ENCODE results near the gene QKI.

QKI gene

DNA sequence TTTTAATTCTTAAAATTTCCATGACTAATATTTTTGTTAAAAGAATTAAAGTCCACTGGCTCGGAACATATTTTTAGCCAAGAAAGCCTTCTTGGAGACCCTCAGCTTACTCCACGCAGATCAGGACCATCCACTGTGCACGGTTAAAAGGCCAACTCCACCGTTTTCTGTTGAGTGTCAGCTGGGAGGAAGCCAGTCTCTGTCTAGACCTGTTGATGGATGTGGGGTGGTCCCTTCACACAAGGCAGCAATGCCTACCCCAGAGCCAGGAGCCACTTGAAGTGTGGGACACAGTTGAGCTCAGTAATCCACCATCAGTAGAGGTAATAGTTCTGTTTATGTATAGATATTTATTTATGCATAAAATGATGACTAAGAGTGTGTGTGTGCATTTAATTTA is 19.9 kb upstream of the QKI start:
- Histone ChIP-seq H3K4me3 (ENCODE audit: low read depth, low read length) (no peak overlapping the region), H2AFZ (no peak overlapping the region), H3K36me3 (ENCODE audit: control insufficient read depth, insufficient read depth, low read length) (no peaks in the 10 kb centered on the region), H3K9ac (no peak overlapping the region), H3K9me3 (ENCODE audit: control insufficient read depth, low read length) (no peaks in the 10 kb centered on the region), H3K4me1 (no peaks in the 10 kb centered on the region), H3K27ac (no peak overlapping the region), H3K4me2 (ENCODE audit: low read length) (no peak overlapping the region), H3K79me2 (no peaks in the 10 kb centered on the region), H3K27me3 (ENCODE audit: control insufficient read depth, insufficient read depth, low read length) (no peaks in the 10 kb centered on the region)
- TF ChIP-seq, protein P1, sequence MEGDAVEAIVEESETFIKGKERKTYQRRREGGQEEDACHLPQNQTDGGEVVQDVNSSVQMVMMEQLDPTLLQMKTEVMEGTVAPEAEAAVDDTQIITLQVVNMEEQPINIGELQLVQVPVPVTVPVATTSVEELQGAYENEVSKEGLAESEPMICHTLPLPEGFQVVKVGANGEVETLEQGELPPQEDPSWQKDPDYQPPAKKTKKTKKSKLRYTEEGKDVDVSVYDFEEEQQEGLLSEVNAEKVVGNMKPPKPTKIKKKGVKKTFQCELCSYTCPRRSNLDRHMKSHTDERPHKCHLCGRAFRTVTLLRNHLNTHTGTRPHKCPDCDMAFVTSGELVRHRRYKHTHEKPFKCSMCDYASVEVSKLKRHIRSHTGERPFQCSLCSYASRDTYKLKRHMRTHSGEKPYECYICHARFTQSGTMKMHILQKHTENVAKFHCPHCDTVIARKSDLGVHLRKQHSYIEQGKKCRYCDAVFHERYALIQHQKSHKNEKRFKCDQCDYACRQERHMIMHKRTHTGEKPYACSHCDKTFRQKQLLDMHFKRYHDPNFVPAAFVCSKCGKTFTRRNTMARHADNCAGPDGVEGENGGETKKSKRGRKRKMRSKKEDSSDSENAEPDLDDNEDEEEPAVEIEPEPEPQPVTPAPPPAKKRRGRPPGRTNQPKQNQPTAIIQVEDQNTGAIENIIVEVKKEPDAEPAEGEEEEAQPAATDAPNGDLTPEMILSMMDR (IDR thresholded peaks at IDR 0.05): no peak

DNA sequence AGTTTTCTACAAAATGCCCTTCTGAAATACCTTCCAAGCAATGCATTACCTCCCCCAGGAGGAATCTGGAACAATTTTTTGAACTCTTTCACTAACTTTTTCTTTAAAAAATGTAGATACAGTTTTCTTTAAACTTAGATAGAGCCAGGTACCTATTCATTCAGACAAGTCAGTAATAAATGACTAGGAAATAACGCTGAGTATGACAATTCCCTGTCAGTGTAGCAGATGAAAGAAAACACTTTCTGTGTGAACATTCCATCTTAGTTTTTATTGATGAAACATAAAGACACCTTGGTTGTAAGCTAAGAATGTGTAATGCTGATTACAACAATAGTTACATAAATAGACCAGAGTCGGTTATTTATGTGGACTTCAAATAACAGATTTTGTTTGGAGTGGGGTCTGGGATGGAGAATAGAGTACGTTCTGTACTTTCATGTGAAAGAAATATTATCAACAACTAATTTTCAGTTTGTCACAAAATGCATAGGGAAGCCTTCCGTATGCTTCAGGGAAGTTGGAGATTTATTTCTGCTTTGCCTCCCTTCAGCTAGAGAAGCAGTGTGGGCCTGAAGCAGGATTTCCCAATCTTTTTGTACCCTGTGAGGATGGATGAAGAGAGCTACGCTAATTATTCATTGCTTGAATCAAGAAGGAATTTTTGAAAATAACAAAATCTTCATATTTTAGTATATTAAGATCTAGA is 19.2 kb upstream of the QKI start:
- H3K4me2 ChIP-seq (ENCODE audit: low read length): no peak overlapping the region
- TF ChIP-seq, protein P1 (IDR thresholded peaks at IDR 0.05): no peak

DNA sequence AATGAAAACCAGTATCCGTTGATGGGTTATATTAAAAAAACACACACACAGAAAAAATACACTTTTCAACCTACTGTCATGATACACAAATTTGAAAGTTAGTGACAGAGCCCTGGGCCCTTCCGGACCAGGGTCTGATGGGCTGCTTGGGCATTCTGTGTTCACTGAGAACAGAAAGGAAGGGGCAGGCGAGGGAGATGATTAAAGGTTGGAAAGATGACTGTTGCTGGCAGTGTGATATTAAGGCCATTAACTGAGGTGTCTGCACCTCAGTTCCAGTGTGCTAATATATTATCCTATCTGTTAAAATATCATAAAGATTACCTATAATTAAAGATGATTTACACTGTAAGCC is 18.7 kb upstream of the QKI start:
- H3K4me3 ChIP-seq (ENCODE audit: low read depth, low read length): no peak overlapping the region

More for the DNA sequence above, 19.2 kb upstream of the QKI start:
- H3K9me3 ChIP-seq (ENCODE audit: control insufficient read depth, low read length): no peaks in the 10 kb centered on the region
- no peak overlapping the region for H3K4me3 ChIP-seq (ENCODE audit: low read depth, low read length)
- H3K79me2 ChIP-seq: no peaks in the 10 kb centered on the region
- H3K27ac ChIP-seq: no peak overlapping the region
- no peak overlapping the region for H2AFZ ChIP-seq
- no peaks in the 10 kb centered on the region for H3K27me3 ChIP-seq (ENCODE audit: control insufficient read depth, insufficient read depth, low read length)
- H3K9ac ChIP-seq: no peak overlapping the region
- no peaks in the 10 kb centered on the region for H3K4me1 ChIP-seq
- H3K36me3 ChIP-seq (ENCODE audit: control insufficient read depth, insufficient read depth, low read length): no peaks in the 10 kb centered on the region

DNA sequence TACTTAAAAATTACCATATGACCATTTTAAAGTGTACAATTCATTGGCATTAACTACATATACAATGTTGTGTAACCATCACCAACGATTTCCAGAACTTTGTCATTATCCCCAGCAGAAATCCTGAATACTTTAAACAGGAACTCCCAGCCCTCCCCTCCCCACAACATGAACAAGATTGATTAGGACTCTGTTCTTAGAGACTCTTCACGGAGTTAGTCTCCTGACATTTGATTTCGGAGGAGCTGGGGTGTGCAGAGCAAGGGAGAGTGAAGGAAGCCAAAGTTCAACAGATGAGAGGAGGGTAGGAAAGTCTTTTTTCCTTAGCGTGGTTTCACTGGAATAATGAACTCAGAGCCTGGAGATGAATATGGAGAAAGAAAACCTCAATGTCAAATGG is 17.2 kb upstream of the QKI start:
- no peak overlapping the region for H3K4me2 ChIP-seq (ENCODE audit: low read length)
- no peak overlapping the region for H2AFZ ChIP-seq
- no peaks in the 10 kb centered on the region for H3K9me3 ChIP-seq (ENCODE audit: control insufficient read depth, low read length)
- TF ChIP-seq, protein P1 (IDR thresholded peaks at IDR 0.05): no peak
- H3K9ac ChIP-seq: no peak overlapping the region
- H3K79me2 ChIP-seq: no peaks in the 10 kb centered on the region
- H3K4me1 ChIP-seq: no peaks in the 10 kb centered on the region
- H3K36me3 ChIP-seq (ENCODE audit: control insufficient read depth, insufficient read depth, low read length): no peaks in the 10 kb centered on the region
- H3K27ac ChIP-seq: no peak overlapping the region
- H3K4me3 ChIP-seq (ENCODE audit: low read depth, low read length): no peak overlapping the region
- no peaks in the 10 kb centered on the region for H3K27me3 ChIP-seq (ENCODE audit: control insufficient read depth, insufficient read depth, low read length)

More for the DNA sequence above, 18.7 kb upstream of the QKI start:
- Histone ChIP-seq H3K9ac (no peak overlapping the region), H2AFZ (no peak overlapping the region), H3K4me1 (no peaks in the 10 kb centered on the region), H3K9me3 (ENCODE audit: control insufficient read depth, low read length) (no peaks in the 10 kb centered on the region), H3K27ac (no peak overlapping the region), H3K36me3 (ENCODE audit: control insufficient read depth, insufficient read depth, low read length) (no peaks in the 10 kb centered on the region), H3K4me2 (ENCODE audit: low read length) (no peak overlapping the region), H3K79me2 (no peaks in the 10 kb centered on the region), H3K27me3 (ENCODE audit: control insufficient read depth, insufficient read depth, low read length) (no peaks in the 10 kb centered on the region)
- TF ChIP-seq, protein P1 (IDR thresholded peaks at IDR 0.05): no peak

GRCh38 chr6:163398115-163398514 is 16.4 kb upstream of the QKI start:
- no peak overlapping the region for H3K4me3 ChIP-seq (ENCODE audit: low read depth, low read length)
- H3K4me1 ChIP-seq: no peaks in the 10 kb centered on the region
- no peak overlapping the region for H3K9ac ChIP-seq
- no peak overlapping the region for H3K4me2 ChIP-seq (ENCODE audit: low read length)
- H3K27me3 ChIP-seq (ENCODE audit: control insufficient read depth, insufficient read depth, low read length): no peaks in the 10 kb centered on the region
- H3K27ac ChIP-seq: no peak overlapping the region
- no peaks in the 10 kb centered on the region for H3K36me3 ChIP-seq (ENCODE audit: control insufficient read depth, insufficient read depth, low read length)
- H3K9me3 ChIP-seq (ENCODE audit: control insufficient read depth, low read length): no peaks in the 10 kb centered on the region
- TF ChIP-seq, protein P1 (IDR thresholded peaks at IDR 0.05): no peak
- H3K79me2 ChIP-seq: no peaks in the 10 kb centered on the region
- no peak overlapping the region for H2AFZ ChIP-seq

All from parathyroid adenoma (tissue), 2 donors.